Measurements from ENCODE around the gene LY6G6F. TPM values are rescaled to one million over a fixed set of nuclear protein-coding genes. Genes with fewer than 3 reads are reported as not detected.

The LY6G6F gene
- total RNA-seq, 2 donors from 2014 or later, result 3.7 TPM; not detected in 1

DNA sequence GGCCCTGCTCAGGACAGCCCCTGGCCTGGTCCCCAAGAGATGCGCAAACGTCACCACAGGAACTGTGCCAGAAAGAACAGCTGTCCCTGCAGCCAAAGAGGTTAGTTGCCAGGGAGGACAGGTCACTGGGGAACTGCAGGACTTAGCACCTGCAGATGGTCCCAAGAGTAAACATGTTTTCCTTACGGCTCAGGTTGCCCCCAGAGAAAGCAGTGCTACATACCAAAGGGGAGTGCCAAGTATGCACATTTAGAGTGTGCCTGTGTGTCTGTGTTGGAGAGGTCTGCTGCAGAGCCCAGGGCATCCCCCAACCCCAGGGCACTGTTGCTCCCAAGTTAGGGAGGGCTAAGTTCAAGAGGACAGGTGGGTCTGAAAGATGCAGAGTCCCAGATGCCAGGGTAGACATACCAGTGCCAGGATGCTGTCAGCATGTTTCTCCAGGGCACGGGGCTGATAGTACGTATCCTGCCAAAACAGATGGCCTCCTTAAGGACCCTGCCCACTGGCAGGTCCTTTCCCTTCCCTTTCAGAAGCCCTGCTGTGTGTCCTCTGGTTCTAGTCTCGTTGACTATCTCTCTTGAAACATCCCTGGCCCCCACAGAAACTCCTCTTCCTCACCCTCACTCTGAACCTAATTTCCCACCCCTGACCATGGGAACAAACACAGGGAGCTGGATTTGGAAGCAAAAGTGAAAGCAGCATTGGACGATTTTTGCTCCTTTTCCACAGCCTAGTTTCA lies 4.8 kb upstream of the LY6G6F start:
- no peak for DNase-seq (ENCODE audit: low spot score)
- TF ChIP-seq POLR2AphosphoS5 (IDR thresholded peaks at IDR 0.05) (peak; percentile 5), POLR2A (IDR thresholded peaks at IDR 0.05) (no peak)
- TF ChIP-seq, protein P1, sequence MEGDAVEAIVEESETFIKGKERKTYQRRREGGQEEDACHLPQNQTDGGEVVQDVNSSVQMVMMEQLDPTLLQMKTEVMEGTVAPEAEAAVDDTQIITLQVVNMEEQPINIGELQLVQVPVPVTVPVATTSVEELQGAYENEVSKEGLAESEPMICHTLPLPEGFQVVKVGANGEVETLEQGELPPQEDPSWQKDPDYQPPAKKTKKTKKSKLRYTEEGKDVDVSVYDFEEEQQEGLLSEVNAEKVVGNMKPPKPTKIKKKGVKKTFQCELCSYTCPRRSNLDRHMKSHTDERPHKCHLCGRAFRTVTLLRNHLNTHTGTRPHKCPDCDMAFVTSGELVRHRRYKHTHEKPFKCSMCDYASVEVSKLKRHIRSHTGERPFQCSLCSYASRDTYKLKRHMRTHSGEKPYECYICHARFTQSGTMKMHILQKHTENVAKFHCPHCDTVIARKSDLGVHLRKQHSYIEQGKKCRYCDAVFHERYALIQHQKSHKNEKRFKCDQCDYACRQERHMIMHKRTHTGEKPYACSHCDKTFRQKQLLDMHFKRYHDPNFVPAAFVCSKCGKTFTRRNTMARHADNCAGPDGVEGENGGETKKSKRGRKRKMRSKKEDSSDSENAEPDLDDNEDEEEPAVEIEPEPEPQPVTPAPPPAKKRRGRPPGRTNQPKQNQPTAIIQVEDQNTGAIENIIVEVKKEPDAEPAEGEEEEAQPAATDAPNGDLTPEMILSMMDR (IDR thresholded peaks at IDR 0.05), result no peak
- Histone ChIP-seq H3K27me3 (replicated peaks; ENCODE audit: insufficient read depth) (no peaks in the 10 kb centered on the region), H3K4me1 (replicated peaks) (peaks cover 3% of the 10 kb centered on the region), H3K9me3 (no peaks in the 10 kb centered on the region), H3K36me3 (no peaks in the 10 kb centered on the region), H3K4me3 (peak overlapping the region; percentile 70 to 72), H3K27ac (peak overlapping the region; percentile 97 to 98)
- WGBS, result 24% methylated on average over 7 of the region's 7 CpGs
- intact Hi-C loops (cut with DNase I), result loop anchor here (2.0 kb wide), 1 partner anchor 27 kb away; the partner anchor contains the start of gene DDAH2

- H3K9me3 ChIP-seq, result no peaks in the 10 kb centered on the region
- H3K36me3 ChIP-seq, result no peaks in the 10 kb centered on the region
- peak overlapping the region; percentile 70 to 72 for H3K4me3 ChIP-seq
- no peak for DNase-seq (ENCODE audit: low spot score)
- intact Hi-C loops (cut with DNase I), result loop anchor here (2.0 kb wide), 1 partner anchor 26 kb away; the partner anchor contains the start of gene DDAH2
- no peaks in the 10 kb centered on the region for H3K27me3 ChIP-seq (replicated peaks; ENCODE audit: insufficient read depth)
- WGBS, result under 1% methylated on average over 10 of the region's 10 CpGs
- H3K4me1 ChIP-seq (replicated peaks), result peaks cover 3% of the 10 kb centered on the region
- TF ChIP-seq, protein P1 (IDR thresholded peaks at IDR 0.05), result no peak
- TF ChIP-seq POLR2AphosphoS5 (IDR thresholded peaks at IDR 0.05), result no peak
- no peak for TF ChIP-seq POLR2A (IDR thresholded peaks at IDR 0.05)
- H3K27ac ChIP-seq, result peak overlapping the region; percentile 97 to 98
Measured at GRCh38 chr6:31702405-31702818, 4.3 kb upstream of the LY6G6F start.

DNA sequence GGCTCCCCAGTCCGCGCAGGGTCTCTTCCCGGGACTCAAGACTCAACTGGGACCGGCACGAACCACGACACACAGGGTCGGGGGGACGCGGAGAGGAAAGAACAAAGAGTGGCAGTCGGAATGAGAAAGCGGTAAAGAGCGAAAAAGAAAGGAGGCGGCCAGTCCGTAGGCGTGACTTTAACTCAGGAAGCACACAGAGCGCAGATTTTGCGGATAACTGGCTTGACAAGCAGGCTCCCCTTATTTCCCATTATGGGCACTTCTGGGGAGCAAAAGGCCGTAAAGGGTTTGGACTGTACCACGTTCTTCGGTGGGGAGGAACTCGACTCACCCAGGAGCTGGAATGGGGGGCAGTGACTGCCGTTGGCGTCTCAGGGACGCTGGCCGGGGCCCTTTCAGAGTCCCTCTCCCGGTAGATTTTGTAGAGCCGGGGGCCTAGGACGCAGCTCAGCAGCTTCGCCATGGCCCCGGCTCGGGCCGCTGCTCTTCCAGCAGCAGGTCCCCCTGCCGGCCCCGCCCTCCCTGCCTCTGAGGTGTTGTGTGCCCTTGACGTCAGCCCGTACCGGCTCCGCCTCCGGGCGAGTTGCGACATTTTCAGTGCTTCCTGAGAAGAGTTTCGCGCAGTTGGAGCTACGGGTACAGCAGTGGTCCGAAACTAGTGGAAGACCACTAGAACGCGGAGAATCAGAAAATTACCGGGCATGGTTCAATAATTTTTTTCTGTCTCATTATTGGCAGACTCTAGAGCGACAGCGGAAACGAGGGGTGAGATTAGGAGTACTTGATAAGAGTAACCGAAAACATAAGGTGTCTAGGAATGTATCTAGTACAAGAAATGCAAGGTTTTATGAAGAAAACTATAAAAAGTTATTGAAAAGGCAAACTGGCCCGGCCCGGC lies 3.6 kb upstream of the LY6G6F start, which contains the start of gene ABHD16A:
Gene ABHD16A, minus strand, starts transcription at position 506 of the 898 bp plus-strand sequence. Its CDS starts 43 bp downstream, at position 463.
- Histone ChIP-seq H3K27me3 (replicated peaks; ENCODE audit: insufficient read depth) (no peaks in the 10 kb centered on the region), H3K9me3 (no peaks in the 10 kb centered on the region)
- intact Hi-C loops (cut with DNase I), result loop anchor here (2.0 kb wide), 1 partner anchor 26 kb away; the partner anchor contains the start of gene DDAH2

GRCh38 chr6:31705931-31706330 lies 735 bp upstream of the LY6G6F start:
- intact Hi-C loops (cut with DNase I), result no loop called here
- H3K27ac ChIP-seq, result no peak overlapping the region
- H3K4me3 ChIP-seq, result no peak overlapping the region
- 86% methylated on average over 6 of the region's 6 CpGs for WGBS
- no peaks in the 10 kb centered on the region for H3K9me3 ChIP-seq
- TF ChIP-seq, protein P1 (IDR thresholded peaks at IDR 0.05), result no peak
- H3K4me1 ChIP-seq (replicated peaks), result peaks cover 3% of the 10 kb centered on the region
- H3K36me3 ChIP-seq, result no peaks in the 10 kb centered on the region
- H3K27me3 ChIP-seq (replicated peaks; ENCODE audit: insufficient read depth), result no peaks in the 10 kb centered on the region
- DNase-seq (ENCODE audit: low spot score), result no peak

More for the DNA sequence above, 3.6 kb upstream of the LY6G6F start, which contains the start of gene ABHD16A:
- H3K4me1 ChIP-seq (replicated peaks), result peaks cover 3% of the 10 kb centered on the region
- H3K4me3 ChIP-seq, result peak within 1 kb of the TSS; percentile 70 to 72
- TF ChIP-seq, protein P1 (IDR thresholded peaks at IDR 0.05), result peak in 2 of 4 experiments; percentile 40 to 67
- TF ChIP-seq POLR2A (IDR thresholded peaks at IDR 0.05), result peak; percentile 99
- peak; percentile 100 for TF ChIP-seq POLR2AphosphoS5 (IDR thresholded peaks at IDR 0.05)
- peak; percentile 99 for DNase-seq (ENCODE audit: low spot score)
- peak within 1 kb of the TSS; percentile 97 to 98 for H3K27ac ChIP-seq
- H3K36me3 ChIP-seq, result no peaks in the 10 kb centered on the region
- WGBS, result under 1% methylated on average over 54 of the region's 54 CpGs

All from prostate gland (tissue), 2 donors.